ENCODE measurements around the gene BORCS5. TPM values are rescaled to one million over a fixed set of nuclear protein-coding genes. Genes with fewer than 3 reads are reported as not detected.

The BORCS5 gene
- total RNA-seq, 1 experiment from 2014 or later = 13.9 TPM

GRCh38 chr12:12333407-12334366 is 23.2 kb upstream of the BORCS5 start:
- Histone ChIP-seq H3K79me2 (ENCODE audit: insufficient read depth, low read length) (no peaks in the 10 kb centered on the region), H3K79me1 (ENCODE audit: insufficient read depth, low read depth, low read length, poor library complexity, severe bottlenecking) (no peaks in the 10 kb centered on the region), H2BK5ac (ENCODE audit: insufficient read length, low read length) (no peak overlapping the region), H4K5ac (ENCODE audit: insufficient read length, low read depth, low read length) (no peak overlapping the region), H3K9ac (ENCODE audit: extremely low read depth, insufficient read length, low read length) (no peak overlapping the region), H3K56ac (ENCODE audit: insufficient read length, low read depth, low read length) (no peak overlapping the region), H2AK5ac (ENCODE audit: insufficient read length, low read length) (no peak overlapping the region), H2BK15ac (ENCODE audit: low read depth, low read length) (no peak overlapping the region), H4K8ac (replicated peaks; ENCODE audit: insufficient read length, low read depth, low read length) (no peak overlapping the region), H2BK20ac (ENCODE audit: low read depth, low read length, poor library complexity, severe bottlenecking) (no peak overlapping the region), H3K14ac (ENCODE audit: insufficient read depth, low read length) (no peak overlapping the region), H2BK12ac (ENCODE audit: insufficient read length, low read depth, low read length) (no peak overlapping the region), H3K4me2 (ENCODE audit: insufficient read depth, insufficient read length, low read length) (no peak overlapping the region), H3T11ph (ENCODE audit: low read length) (no peak overlapping the region), H3K27ac (ENCODE audit: insufficient read length, low read depth, low read length) (no peak overlapping the region), H2AFZ (ENCODE audit: low read length) (no peak overlapping the region), H2BK120ac (ENCODE audit: low read depth, low read length, poor library complexity, severe bottlenecking) (no peak overlapping the region), H3K4ac (ENCODE audit: low read depth, low read length) (no peak overlapping the region), H3K27me3 (ENCODE audit: insufficient read depth, low read length) (no peaks in the 10 kb centered on the region), H3K18ac (ENCODE audit: insufficient read length, low read depth, low read length) (no peak overlapping the region), H3K4me1 (ENCODE audit: insufficient read depth, low read length) (peaks cover 4% of the 10 kb centered on the region; the same call in 1 of the 2 replicates), H4K20me1 (ENCODE audit: control insufficient read depth, insufficient read depth, insufficient read length) (no peaks in the 10 kb centered on the region), H4K91ac (ENCODE audit: insufficient read length, low read depth, low read length) (no peak overlapping the region), H3K9me3 (ENCODE audit: control insufficient read depth, low read depth, low read length) (no peaks in the 10 kb centered on the region), H3K23ac (ENCODE audit: insufficient read length, low read depth, low read length) (no peak overlapping the region), H3K23me2 (ENCODE audit: insufficient read length, low read depth, low read length, poor library complexity, severe bottlenecking) (no peaks in the 10 kb centered on the region)
- Mint-ChIP-seq H3K36me3 (ENCODE audit: insufficient read depth in 1 of 3, low read depth in 3 of 3) (peaks cover 0 to 5% (median 0%) of the 10 kb centered on the region in 3 experiments; a peak in 2 of 7 replicates), H3K4me1 (peaks cover 18 to 29% of the 10 kb centered on the region in 2 experiments), H3K9me3 (no peaks in the 10 kb centered on the region), H3K27ac (no peak overlapping the region; a peak in 1 of 7 replicates), H3K27me3 (ENCODE audit: low read depth) (no peaks in the 10 kb centered on the region), H3K4me3 (no peak overlapping the region)
- no peak for DNase-seq
- no CpG with 5 or more reads among the region's 12 CpGs for WGBS (ENCODE audit: extremely low coverage, insufficient read length, low lambda C conversion rate)
- TF ChIP-seq CTCF (conservative IDR thresholded peaks at IDR 0.05) = no peak

Measured in H9 (cell line).